ENCODE data around the gene TMEM217.
"Not testable (repeated sequence)": the region's sequence is repeated elsewhere in the genome, so short reads cannot be mapped to it uniquely, and the experiment has no call there.

TMEM217 gene

DNA sequence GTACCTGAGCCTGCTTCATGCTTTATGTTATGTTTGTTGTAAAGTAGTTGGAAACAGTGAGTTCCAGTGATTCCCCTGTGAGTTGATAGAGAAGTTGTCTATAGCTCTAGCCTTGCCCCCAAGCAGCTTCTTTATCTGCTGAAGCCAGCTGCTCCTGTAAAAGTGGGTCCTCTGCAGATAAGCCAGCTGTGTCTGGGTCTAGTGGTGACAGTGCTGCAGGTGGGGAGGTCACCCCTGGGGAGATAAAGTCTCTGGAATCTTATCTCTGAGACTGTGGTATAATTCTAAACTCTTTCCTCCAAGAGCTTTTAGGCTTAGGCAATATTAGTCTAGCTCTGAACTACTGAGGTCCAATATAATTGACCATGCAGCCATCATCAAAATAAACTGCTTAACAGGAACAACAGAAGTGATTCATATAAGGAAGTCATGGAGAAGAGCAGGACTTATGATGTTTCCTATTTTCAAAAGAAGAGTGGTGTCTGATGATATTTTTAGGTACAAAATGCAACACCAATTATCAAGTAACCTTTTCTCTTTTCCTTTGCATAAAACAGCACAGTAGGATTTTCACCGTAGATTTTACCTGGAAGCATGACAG is 44.2 kb upstream of the TMEM217 start:
- no peak overlapping the region for H3K27ac ChIP-seq
- TF ChIP-seq, protein P1, sequence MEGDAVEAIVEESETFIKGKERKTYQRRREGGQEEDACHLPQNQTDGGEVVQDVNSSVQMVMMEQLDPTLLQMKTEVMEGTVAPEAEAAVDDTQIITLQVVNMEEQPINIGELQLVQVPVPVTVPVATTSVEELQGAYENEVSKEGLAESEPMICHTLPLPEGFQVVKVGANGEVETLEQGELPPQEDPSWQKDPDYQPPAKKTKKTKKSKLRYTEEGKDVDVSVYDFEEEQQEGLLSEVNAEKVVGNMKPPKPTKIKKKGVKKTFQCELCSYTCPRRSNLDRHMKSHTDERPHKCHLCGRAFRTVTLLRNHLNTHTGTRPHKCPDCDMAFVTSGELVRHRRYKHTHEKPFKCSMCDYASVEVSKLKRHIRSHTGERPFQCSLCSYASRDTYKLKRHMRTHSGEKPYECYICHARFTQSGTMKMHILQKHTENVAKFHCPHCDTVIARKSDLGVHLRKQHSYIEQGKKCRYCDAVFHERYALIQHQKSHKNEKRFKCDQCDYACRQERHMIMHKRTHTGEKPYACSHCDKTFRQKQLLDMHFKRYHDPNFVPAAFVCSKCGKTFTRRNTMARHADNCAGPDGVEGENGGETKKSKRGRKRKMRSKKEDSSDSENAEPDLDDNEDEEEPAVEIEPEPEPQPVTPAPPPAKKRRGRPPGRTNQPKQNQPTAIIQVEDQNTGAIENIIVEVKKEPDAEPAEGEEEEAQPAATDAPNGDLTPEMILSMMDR (conservative IDR thresholded peaks at IDR 0.05) = no peak
- TF ChIP-seq ZFX (IDR thresholded peaks at IDR 0.05) = no peak

GRCh38 chr6:37299990-37300389 is 42.0 kb upstream of the TMEM217 start:
- no peak overlapping the region for H3K27ac ChIP-seq
- no peak for TF ChIP-seq ZFX (IDR thresholded peaks at IDR 0.05)
- TF ChIP-seq, protein P1 (conservative IDR thresholded peaks at IDR 0.05) = no peak

- H3K27ac ChIP-seq = no peak overlapping the region
- no peak for TF ChIP-seq ZFX (IDR thresholded peaks at IDR 0.05)
- TF ChIP-seq, protein P1 (conservative IDR thresholded peaks at IDR 0.05) = no peak
Observed at GRCh38 chr6:37298958-37299357, 41.0 kb upstream of the TMEM217 start.

DNA sequence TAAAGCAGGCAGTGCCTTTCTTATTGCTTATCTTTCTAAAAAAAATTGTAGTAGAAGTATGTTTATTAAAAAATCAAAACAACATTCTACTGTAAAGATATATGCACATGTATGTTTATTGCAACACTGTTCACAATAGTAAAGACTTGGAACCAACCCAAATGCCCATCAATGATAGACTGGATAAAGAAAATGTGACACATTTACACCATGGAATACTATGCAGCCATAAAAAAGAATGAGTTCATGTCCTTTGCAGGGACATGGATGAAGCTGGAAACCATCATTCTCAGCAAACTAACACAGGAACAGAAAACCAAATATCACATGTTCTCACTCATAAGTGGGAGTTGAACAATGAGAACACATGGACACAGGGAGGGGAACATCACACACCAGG is 39.7 kb upstream of the TMEM217 start:
- H3K27ac ChIP-seq = not testable (repeated sequence)

DNA sequence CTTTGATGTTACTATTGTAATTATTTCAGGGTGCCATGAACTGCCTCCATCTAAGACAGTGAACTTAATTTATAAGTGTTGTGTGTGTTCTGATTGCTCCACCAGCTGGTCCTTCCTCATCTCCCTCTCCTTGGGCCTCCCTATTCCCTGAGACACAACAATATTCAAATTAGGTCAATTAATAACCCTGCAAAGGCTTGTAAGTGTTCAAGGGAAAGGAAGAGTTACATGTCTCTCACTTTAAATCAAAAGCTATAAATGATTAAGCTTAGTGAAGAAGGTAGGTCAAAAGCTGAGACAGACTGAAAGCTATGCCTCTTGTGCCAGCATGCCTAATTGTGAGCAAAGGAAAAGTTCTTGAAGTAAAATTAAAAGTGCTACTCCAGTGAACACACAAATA is 35.5 kb upstream of the TMEM217 start:
- no peak overlapping the region for H3K27ac ChIP-seq
- TF ChIP-seq, protein P1 (conservative IDR thresholded peaks at IDR 0.05) = no peak
- TF ChIP-seq ZFX (IDR thresholded peaks at IDR 0.05) = no peak

DNA sequence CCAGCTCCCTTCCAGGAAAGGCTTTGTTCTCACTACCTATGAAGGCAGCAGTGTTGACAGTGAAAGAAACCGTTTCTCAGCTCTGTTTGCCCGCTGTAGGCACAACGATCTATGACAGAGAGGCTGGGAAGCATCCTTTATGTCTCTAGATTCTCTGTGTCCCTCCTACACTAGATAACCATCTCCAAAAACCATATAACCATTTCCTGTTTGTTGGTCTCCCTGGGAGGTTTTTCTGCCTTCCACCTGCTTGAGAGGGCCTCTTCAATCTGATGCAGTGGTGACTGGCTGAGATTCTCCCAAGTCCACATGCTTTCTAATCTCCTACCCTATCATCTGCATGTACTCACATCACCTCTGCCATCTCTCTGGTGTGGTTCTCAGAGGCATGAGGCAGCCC is 32.0 kb upstream of the TMEM217 start:
- TF ChIP-seq, protein P1 (conservative IDR thresholded peaks at IDR 0.05) = no peak
- no peak for TF ChIP-seq ZFX (IDR thresholded peaks at IDR 0.05)
- no peak overlapping the region for H3K27ac ChIP-seq

DNA sequence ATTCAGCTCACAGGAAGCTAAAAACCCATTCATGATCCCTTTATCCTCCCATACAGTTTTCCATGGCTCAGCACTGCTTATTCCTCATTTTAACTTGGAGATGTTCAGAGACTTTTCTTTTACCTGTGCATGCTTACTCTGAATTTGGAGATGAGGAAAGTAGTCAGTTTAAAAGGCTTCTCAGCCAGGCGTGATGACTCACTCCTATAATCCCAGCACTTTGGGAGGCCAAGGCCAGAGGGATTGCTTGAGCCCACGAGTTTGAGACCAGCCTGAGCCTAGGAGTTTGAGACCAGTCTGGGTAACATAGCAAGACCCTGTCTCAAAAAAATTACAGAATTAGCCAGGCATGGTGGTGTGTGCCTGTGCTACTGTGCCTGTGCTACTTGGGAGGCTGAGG is 30.3 kb upstream of the TMEM217 start:
- no peak for TF ChIP-seq ZFX (IDR thresholded peaks at IDR 0.05)
- TF ChIP-seq, protein P1 (conservative IDR thresholded peaks at IDR 0.05) = no peak

GRCh38 chr6:37287519-37288157 is 29.7 kb upstream of the TMEM217 start:
- H3K27ac ChIP-seq = no peak overlapping the region
- TF ChIP-seq ZFX (IDR thresholded peaks at IDR 0.05) = no peak
- TF ChIP-seq, protein P1 (conservative IDR thresholded peaks at IDR 0.05) = no peak

More for the DNA sequence above, 30.3 kb upstream of the TMEM217 start:
- H3K27ac ChIP-seq = no peak overlapping the region
